Measurements from ENCODE around the gene PEX14. TPM values are rescaled to one million over a fixed set of nuclear protein-coding genes. Genes with fewer than 3 reads are reported as not detected.

Gene PEX14
- total RNA-seq, 1 donor from 2014 or later, result 7.7 TPM

- DNase-seq (ENCODE audit: low read depth in 2 of 2), result peak in 1 of 2 donors; percentile 69
These were observed 65.7 kb downstream of the PEX14 start for GRCh38 chr1:10540277-10541005.

- no peak for DNase-seq (ENCODE audit: low read depth in 2 of 2)
These were observed 66.5 kb downstream of the PEX14 start for GRCh38 chr1:10541286-10541685.

- no peak for DNase-seq (ENCODE audit: low read depth in 2 of 2)
These were observed 69.5 kb downstream of the PEX14 start for GRCh38 chr1:10544239-10544638.

- DNase-seq (ENCODE audit: low read depth in 2 of 2), result no peak
These were observed 72.1 kb downstream of the PEX14 start for GRCh38 chr1:10546896-10547295.

GRCh38 chr1:10549904-10550664 lies 75.3 kb downstream of the PEX14 start:
- DNase-seq (ENCODE audit: low read depth in 2 of 2), result no peak

- no peak for DNase-seq (ENCODE audit: low read depth in 2 of 2)
These were observed 78.4 kb downstream of the PEX14 start for GRCh38 chr1:10553118-10553517.

- no peak for DNase-seq (ENCODE audit: low read depth in 2 of 2)
These were observed 81.1 kb downstream of the PEX14 start for GRCh38 chr1:10555635-10556429.

- no peak for DNase-seq (ENCODE audit: low read depth in 2 of 2)
These were observed 81.8 kb downstream of the PEX14 start for GRCh38 chr1:10556430-10557005.

GRCh38 chr1:10557714-10558113 lies 83.0 kb downstream of the PEX14 start:
- DNase-seq (ENCODE audit: low read depth in 2 of 2), result no peak

- DNase-seq (ENCODE audit: low read depth in 2 of 2), result no peak
These were observed 84.6 kb downstream of the PEX14 start for GRCh38 chr1:10559386-10559785.

GRCh38 chr1:10561497-10561896 lies 86.7 kb downstream of the PEX14 start:
- DNase-seq (ENCODE audit: low read depth in 2 of 2), result no peak

- peak in 1 of 2 donors; percentile 7 for DNase-seq (ENCODE audit: low read depth in 2 of 2)
These were observed 87.2 kb downstream of the PEX14 start for GRCh38 chr1:10561955-10562354.

GRCh38 chr1:10564063-10564462 lies 89.3 kb downstream of the PEX14 start:
- DNase-seq (ENCODE audit: low read depth in 2 of 2), result peak in 1 of 2 donors; percentile 23

GRCh38 chr1:10569531-10569930 lies 94.8 kb downstream of the PEX14 start:
- DNase-seq (ENCODE audit: low read depth in 2 of 2), result no peak

GRCh38 chr1:10575616-10576015 lies 100.9 kb downstream of the PEX14 start:
- DNase-seq (ENCODE audit: low read depth in 2 of 2), result peak in 1 of 2 donors; percentile 72

GRCh38 chr1:10578070-10578469 lies 103.3 kb downstream of the PEX14 start:
- DNase-seq (ENCODE audit: low read depth in 2 of 2), result no peak

- no peak for DNase-seq (ENCODE audit: low read depth in 2 of 2)
These were observed 108.9 kb downstream of the PEX14 start for GRCh38 chr1:10583641-10584040.

- DNase-seq (ENCODE audit: low read depth in 2 of 2), result no peak
These were observed 110.5 kb downstream of the PEX14 start for GRCh38 chr1:10585242-10585641.

- DNase-seq (ENCODE audit: low read depth in 2 of 2), result no peak
These were observed 111.4 kb downstream of the PEX14 start for GRCh38 chr1:10586125-10586524.

GRCh38 chr1:10588640-10589039 lies 113.9 kb downstream of the PEX14 start:
- no peak for DNase-seq (ENCODE audit: low read depth in 2 of 2)

GRCh38 chr1:10589074-10589473 lies 114.3 kb downstream of the PEX14 start:
- no peak for DNase-seq (ENCODE audit: low read depth in 2 of 2)

- DNase-seq (ENCODE audit: low read depth in 2 of 2), result no peak
These were observed 116.3 kb downstream of the PEX14 start for GRCh38 chr1:10591010-10591409.

All from lung microvascular endothelial cell (primary cell).